Measurements from ENCODE around the gene PLVAP.

PLVAP gene

GRCh38 chr19:17333611-17334413 is 43.3 kb downstream of the PLVAP start:
- no peak for DNase-seq (ENCODE audit: low spot score)

- DNase-seq (ENCODE audit: low spot score), result peak; percentile 67
Observed at GRCh38 chr19:17332677-17333581, 44.2 kb downstream of the PLVAP start.

- DNase-seq (ENCODE audit: low spot score), result no peak
Observed at GRCh38 chr19:17332360-17332676, 44.8 kb downstream of the PLVAP start.

DNA sequence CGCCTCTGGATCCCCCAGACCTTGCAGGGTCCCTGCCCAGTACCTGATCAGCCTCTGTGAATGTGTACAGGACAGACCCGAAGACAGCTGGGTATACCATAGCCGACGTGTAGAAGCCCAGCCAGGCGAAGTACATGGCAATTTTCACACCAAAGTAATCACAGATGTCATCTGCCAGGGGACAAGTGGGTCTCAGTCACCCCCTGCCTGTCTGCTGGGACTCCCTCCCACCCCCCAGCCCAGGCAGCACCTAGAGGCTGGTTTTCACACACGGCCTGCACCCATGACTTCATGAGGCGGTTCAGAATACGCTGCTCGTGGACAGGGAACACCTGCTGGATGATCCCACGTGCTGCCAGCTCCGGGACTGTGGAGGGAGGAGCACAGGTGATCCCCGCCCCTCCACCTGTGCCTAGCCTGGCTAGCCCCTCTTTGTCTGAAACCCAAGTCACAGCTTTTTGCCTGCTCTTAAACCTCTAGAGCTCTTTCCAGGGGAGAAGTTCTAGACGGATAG is 46.0 kb downstream of the PLVAP start:
- no peak for DNase-seq (ENCODE audit: low spot score)

- DNase-seq (ENCODE audit: low spot score), result no peak
Observed at GRCh38 chr19:17330262-17331044, 46.7 kb downstream of the PLVAP start.

DNA sequence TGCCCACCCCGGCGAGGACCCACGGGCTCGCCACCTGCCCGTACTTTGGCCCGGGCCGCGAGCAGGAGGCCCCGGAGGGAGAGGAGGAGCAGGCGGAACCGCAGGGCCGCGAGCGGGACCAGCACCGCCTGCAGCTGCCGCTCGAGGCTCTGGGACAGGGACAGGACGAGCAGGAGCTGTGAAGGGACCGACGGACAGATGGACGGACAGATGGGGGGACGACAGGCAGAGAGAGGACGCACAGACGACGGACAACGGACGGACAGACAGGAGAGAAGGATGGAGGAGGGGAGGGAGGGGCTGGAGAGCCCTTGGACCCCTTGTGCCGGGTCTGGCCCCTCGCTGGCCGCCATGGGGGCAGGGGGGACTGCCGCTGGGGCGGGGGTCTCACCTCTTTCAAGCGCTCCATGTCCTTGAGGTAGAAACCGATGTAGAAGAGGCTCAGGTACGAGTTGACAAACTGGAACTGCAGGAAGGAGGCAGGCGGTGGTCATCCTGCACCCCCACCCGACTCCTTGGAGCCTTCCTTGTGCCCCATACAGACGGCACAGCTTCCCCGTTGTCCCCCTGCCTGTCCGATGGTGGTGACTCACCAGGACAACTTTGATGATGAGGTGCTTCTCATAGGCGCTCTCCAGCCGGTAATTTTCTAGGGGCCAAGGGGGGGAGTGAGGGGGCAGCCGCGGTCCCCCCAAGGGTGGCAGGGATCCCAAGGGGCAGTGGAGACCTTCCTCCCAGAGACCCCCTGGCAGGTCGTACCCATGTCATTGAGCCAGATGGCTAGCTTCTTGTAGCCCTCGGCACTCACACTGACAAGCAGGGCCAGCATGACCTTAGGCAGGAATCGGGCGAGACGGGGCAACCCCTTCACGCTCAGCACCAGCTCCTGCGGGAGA is 47.5 kb downstream of the PLVAP start:
- DNase-seq (ENCODE audit: low spot score), result no peak

GRCh38 chr19:17328517-17329365 is 48.4 kb downstream of the PLVAP start:
- DNase-seq (ENCODE audit: low spot score), result no peak

DNA sequence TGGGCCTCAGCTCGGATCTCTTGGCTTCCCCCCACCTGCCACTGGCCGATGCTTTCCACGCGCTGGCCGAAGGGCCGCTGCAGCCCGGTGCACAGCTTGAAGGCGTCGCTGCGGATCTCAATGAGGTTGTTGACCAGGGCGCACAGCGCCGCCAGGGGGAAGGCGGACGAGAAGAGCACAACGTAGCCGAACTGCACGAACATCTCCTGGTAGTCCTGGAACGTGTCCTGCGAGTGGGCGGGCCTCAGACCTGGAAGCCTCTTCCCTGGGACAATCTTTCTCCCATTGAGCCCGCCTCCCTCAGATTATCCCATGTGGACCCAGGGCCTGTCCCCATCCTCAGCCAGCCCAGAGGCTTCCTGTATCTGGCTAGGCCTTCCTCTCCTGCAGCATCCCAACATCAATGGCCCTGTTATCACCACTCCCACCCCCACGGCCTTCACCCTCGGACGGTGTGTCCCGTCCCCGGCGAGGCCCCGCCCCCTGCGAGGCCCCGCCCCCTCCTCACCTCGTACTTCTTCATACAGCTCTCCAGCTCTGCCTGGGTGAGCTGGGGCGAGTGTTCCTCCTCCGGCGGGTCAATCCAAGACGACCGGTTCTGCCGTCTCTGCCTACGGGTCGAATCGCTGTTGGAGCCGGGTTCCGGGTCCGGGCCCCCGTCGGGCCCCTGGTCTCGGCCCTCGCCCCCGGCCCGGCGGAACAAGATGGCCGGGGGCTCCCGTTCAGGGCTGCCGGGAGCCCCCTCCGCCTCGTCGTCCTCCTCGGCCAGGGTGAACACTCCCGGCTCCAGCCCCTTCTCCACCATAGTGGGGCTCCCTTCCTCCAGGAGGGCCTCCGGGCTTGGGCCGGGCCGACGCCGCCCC is 49.3 kb downstream of the PLVAP start:
- DNase-seq (ENCODE audit: low spot score), result peak; percentile 92

GRCh38 chr19:17327068-17327653 is 50.0 kb downstream of the PLVAP start:
- DNase-seq (ENCODE audit: low spot score), result peak; percentile 64

- DNase-seq (ENCODE audit: low spot score), result no peak
Observed at GRCh38 chr19:17326595-17326966, 50.6 kb downstream of the PLVAP start.

DNA sequence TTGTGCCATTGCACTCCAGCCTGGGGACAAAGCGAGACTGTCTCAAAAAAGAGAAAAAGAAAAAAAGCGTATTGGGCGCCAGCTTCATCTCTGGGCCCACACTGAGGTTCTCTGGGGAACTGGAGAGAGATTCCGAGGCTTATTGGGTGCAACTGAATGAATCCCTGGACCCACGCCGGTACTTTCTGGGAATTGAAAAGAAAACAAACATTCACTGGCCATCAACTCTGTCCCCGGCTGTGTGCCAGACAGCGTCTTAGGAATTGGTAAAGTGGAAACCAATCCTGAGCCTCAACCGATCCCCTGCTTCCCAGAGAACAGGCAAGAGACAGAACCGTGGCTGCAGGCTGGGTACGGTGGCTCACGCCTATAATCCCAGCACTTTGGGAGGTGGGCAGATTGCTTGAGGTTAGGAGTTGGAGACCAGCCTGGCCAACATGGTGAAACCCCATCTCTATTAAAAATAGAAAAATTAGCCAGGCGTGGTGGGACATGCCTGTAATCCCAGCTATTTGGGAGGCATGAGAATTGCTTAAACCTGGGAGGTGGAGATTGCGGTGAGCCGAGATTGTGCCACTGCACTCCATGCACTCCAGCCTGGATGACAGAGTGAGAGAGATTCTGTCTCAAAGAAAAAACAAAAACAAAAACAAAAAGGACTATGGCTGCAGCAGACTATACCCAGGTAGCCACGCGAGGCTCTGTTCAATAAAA is 51.1 kb downstream of the PLVAP start:
- DNase-seq (ENCODE audit: low spot score), result no peak

DNA sequence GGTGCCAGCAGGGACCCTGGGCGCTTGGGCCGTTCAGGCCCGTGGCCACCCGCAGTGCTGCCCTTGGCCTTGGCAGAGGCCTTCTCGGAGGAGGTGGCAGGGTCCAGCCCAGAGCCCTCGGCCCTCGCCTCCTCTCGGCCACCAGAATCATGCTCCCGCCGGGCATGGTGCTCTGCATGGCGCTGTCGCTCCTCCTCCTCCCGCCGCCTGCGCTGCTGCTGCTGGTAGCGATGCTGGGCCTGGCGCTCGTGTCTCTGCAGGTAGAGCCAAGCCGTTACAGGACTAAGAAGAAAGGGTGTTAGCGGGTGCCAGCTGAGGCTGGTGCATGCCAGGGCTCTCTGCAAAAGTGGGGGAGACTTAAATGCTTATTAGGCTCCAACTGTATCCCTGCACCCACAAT is 52.0 kb downstream of the PLVAP start:
- no peak for DNase-seq (ENCODE audit: low spot score)

DNA sequence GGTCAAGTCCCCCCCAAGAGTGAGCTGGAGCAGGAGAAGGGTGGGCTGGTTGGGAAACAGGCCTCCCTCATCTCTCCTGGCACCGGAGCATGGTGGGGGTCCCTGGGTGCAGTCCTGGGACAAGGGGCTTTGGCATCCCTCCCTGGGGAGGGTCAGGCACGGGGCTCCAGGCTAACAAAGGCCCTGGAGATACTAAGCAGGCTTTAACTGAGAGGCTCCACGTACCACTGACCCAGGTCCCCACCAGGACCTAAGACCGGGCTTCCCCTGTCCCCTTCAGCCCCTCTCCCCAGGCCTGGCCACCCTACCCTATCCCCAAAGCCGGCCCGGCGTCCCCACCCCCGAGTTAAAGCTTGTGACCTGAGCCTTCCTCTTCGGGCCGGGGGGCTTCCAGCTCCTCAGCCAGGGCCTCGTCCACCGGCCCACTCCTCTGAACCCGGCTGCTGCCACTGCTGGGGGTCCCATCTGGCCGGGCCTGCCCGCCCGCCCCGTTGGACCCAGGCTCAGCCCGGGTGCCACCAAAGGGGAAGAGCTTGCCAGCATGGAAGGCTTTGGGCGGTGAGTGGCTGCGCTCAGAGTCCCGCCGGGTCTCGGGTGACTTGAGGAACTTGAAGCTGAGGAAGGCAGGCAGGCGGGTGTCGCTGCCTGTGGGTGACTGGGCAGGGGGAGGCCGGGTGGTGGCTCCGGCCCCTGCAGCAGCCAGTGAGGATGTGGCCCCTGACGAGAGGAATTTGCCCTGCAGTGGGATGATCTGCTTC is 52.6 kb downstream of the PLVAP start:
- DNase-seq (ENCODE audit: low spot score), result no peak

DNA sequence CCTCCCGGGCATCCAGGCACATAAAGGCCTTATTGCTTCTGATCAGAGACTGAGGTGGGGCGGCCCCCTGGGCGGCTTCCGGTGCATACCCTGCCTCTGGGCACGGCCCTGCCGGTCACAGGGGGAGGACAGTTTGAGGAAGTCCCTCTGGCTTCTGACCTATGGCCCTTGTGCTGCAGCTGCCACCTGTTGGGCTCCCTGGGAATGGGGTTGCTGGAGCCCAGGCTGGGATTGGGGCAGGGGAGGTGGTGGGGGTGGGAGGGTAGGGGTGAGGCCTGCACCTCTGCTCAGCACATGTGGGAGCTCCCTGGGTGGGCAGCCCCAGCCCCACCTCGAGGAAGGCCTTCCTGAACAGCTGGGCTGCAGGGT is 53.2 kb downstream of the PLVAP start:
- no peak for DNase-seq (ENCODE audit: low spot score)

- DNase-seq (ENCODE audit: low spot score), result no peak
Observed at GRCh38 chr19:17323300-17323963, 53.7 kb downstream of the PLVAP start.

- no peak for DNase-seq (ENCODE audit: low spot score)
Observed at GRCh38 chr19:17322854-17323253, 54.3 kb downstream of the PLVAP start.
